ENCODE results near the gene TCF4. TPM values are rescaled to one million over a fixed set of nuclear protein-coding genes. Genes with fewer than 3 reads are reported as not detected.

Gene TCF4
- total and polyA plus RNA-seq, 4 donors: 4.3 to 15.3 (median 11.5) TPM

DNA sequence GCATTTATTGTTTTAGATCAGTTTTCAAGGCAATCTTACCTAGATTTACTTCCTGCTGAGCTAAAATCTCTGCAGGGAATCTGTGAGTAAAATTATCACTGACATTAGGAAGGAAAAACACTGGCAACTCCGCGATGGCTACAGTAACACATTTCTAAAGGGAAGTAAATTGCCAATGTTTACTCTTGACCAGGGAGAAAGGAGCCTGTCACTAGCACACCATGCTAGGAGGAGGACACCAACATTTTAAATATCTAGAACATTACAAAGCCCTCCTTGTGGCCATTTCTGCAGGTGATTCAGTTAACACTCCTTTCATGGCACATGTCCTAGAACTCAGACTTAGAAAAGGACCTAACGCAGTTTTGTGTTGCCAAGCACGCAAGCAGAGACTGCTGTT lies 58.4 kb downstream of the TCF4 start (continued):
- TF ChIP-seq, protein P1, sequence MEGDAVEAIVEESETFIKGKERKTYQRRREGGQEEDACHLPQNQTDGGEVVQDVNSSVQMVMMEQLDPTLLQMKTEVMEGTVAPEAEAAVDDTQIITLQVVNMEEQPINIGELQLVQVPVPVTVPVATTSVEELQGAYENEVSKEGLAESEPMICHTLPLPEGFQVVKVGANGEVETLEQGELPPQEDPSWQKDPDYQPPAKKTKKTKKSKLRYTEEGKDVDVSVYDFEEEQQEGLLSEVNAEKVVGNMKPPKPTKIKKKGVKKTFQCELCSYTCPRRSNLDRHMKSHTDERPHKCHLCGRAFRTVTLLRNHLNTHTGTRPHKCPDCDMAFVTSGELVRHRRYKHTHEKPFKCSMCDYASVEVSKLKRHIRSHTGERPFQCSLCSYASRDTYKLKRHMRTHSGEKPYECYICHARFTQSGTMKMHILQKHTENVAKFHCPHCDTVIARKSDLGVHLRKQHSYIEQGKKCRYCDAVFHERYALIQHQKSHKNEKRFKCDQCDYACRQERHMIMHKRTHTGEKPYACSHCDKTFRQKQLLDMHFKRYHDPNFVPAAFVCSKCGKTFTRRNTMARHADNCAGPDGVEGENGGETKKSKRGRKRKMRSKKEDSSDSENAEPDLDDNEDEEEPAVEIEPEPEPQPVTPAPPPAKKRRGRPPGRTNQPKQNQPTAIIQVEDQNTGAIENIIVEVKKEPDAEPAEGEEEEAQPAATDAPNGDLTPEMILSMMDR (IDR thresholded peaks at IDR 0.05; ENCODE audit: low read depth, low read length, missing input control): no peak
- TF ChIP-seq YY1 (IDR thresholded peaks at IDR 0.05): no peak

DNA sequence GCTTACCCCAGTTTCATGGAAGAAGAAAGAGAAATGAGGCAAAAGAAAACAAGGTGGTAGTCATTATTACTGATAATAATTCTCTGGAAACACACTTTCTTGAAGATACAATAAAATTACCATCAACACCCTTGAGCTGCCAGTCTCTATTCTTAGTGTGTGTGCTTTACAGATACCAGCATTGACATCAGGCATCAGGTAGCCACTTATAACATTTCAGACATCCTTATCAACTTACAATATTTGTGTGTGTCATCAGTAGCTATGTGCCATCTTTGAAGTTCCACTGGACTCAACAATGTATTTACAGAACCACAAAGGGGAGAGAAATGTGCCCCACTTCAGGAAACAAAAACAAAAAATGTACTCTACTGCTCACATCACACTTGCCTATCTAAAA lies 62.1 kb downstream of the TCF4 start:
- H3K36me3 ChIP-seq (ENCODE audit: control insufficient read depth in 4 of 4, insufficient read depth in 3 of 4, low read depth in 1 of 4, low read length in 3 of 4): no peaks in the 10 kb centered on the region
- no peaks in the 10 kb centered on the region for H3K4me1 ChIP-seq (ENCODE audit: control insufficient read depth in 4 of 4, insufficient read depth in 4 of 4, low read length in 3 of 4)
- H3K9me3 ChIP-seq (ENCODE audit: control insufficient read depth in 4 of 4, low read length in 3 of 4): peaks cover 0 to 2% (median 0%) of the 10 kb centered on the region in 4 donors
- TF ChIP-seq TAF1 (conservative IDR thresholded peaks at IDR 0.05) (no peak), FOXA2 (IDR thresholded peaks at IDR 0.05) (no peak), FOXA1 (IDR thresholded peaks at IDR 0.05) (no peak), GABPA (IDR thresholded peaks at IDR 0.05 in 1 of 2, conservative IDR thresholded peaks at IDR 0.05 in 1 of 2) (no peak), EGR1 (IDR thresholded peaks at IDR 0.05; ENCODE audit: low read depth in 2 of 2) (no peak), HNF4G (IDR thresholded peaks at IDR 0.05) (no peak), RXRA (IDR thresholded peaks at IDR 0.05) (no peak)
- TF ChIP-seq, protein P2, sequence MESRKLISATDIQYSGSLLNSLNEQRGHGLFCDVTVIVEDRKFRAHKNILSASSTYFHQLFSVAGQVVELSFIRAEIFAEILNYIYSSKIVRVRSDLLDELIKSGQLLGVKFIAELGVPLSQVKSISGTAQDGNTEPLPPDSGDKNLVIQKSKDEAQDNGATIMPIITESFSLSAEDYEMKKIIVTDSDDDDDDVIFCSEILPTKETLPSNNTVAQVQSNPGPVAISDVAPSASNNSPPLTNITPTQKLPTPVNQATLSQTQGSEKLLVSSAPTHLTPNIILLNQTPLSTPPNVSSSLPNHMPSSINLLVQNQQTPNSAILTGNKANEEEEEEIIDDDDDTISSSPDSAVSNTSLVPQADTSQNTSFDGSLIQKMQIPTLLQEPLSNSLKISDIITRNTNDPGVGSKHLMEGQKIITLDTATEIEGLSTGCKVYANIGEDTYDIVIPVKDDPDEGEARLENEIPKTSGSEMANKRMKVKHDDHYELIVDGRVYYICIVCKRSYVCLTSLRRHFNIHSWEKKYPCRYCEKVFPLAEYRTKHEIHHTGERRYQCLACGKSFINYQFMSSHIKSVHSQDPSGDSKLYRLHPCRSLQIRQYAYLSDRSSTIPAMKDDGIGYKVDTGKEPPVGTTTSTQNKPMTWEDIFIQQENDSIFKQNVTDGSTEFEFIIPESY (IDR thresholded peaks at IDR 0.05): no peak
- TF ChIP-seq, protein P3, sequence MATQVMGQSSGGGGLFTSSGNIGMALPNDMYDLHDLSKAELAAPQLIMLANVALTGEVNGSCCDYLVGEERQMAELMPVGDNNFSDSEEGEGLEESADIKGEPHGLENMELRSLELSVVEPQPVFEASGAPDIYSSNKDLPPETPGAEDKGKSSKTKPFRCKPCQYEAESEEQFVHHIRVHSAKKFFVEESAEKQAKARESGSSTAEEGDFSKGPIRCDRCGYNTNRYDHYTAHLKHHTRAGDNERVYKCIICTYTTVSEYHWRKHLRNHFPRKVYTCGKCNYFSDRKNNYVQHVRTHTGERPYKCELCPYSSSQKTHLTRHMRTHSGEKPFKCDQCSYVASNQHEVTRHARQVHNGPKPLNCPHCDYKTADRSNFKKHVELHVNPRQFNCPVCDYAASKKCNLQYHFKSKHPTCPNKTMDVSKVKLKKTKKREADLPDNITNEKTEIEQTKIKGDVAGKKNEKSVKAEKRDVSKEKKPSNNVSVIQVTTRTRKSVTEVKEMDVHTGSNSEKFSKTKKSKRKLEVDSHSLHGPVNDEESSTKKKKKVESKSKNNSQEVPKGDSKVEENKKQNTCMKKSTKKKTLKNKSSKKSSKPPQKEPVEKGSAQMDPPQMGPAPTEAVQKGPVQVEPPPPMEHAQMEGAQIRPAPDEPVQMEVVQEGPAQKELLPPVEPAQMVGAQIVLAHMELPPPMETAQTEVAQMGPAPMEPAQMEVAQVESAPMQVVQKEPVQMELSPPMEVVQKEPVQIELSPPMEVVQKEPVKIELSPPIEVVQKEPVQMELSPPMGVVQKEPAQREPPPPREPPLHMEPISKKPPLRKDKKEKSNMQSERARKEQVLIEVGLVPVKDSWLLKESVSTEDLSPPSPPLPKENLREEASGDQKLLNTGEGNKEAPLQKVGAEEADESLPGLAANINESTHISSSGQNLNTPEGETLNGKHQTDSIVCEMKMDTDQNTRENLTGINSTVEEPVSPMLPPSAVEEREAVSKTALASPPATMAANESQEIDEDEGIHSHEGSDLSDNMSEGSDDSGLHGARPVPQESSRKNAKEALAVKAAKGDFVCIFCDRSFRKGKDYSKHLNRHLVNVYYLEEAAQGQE (IDR thresholded peaks at IDR 0.05): no peak
- TF ChIP-seq, protein P1 (IDR thresholded peaks at IDR 0.05; ENCODE audit: low read depth, low read length, missing input control): no peak
- TF ChIP-seq, protein P4, sequence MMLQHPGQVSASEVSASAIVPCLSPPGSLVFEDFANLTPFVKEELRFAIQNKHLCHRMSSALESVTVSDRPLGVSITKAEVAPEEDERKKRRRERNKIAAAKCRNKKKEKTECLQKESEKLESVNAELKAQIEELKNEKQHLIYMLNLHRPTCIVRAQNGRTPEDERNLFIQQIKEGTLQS (IDR thresholded peaks at IDR 0.05): no peak
- H3K27me3 ChIP-seq (ENCODE audit: control insufficient read depth in 4 of 4, insufficient read depth in 4 of 4, low read length in 3 of 4): no peaks in the 10 kb centered on the region
- H3K27ac ChIP-seq (ENCODE audit: low read depth in 1 of 2, low read length in 2 of 2): no peak overlapping the region
- no peak overlapping the region for H3K4me3 ChIP-seq (ENCODE audit: low read depth in 1 of 3, low read length in 3 of 3)
- DNase-seq (ENCODE audit: low spot score): no peak
- H3K9ac ChIP-seq (ENCODE audit: low read depth in 1 of 2, low read length in 2 of 2): no peak overlapping the region
